GM12878 (cell line): ENCODE measurements around the gene CBFB.

Source experiments
- BCL11A ChIP-seq: IDR thresholded peaks from 2 replicates; pipeline ENCODE4 v1.6.1; 2011; ENCODE audit warnings: low read depth, low read length
- EZH2 ChIP-seq: IDR thresholded peaks from 2 replicates; pipeline ENCODE4 v1.6.1; 2012; ENCODE audit warnings: low read depth, mild to moderate bottlenecking, control low read depth, inconsistent platforms, low read length, borderline replicate concordance; ENCODE audit not compliant: control insufficient read depth
- IRF5 ChIP-seq: fragments of 450-650 bp; IDR thresholded peaks from 2 replicates; pipeline ENCODE4 v1.6.1; 2017; ENCODE audit warnings: borderline replicate concordance
- JUND ChIP-seq: IDR thresholded peaks from 2 replicates; pipeline ENCODE4 v1.6.1; 2012; ENCODE audit warnings: low read depth, mild to moderate bottlenecking, low read length, improper control_type of control experiment, moderate library complexity
- NRF1 ChIP-seq: conservative IDR thresholded peaks from 2 replicates; pipeline ENCODE4 v1.6.1; 2011; ENCODE audit warnings: mild to moderate bottlenecking, low read depth, low read length, improper control_type of control experiment
- POLR2A ChIP-seq: IDR thresholded peaks from 2 replicates; pipeline ENCODE4 v1.6.1; 2011; ENCODE audit warnings: low read depth, mild to moderate bottlenecking, low read length
- SMARCA5 ChIP-seq: fragments of 450-650 bp; IDR thresholded peaks from 2 replicates; pipeline ENCODE4 v1.6.1; 2017; ENCODE audit warnings: mild to moderate bottlenecking
- TF ChIP-seq, protein P1 (sequence below), 3 experiments: IDR thresholded peaks in 2 of 3; conservative IDR thresholded peaks in 1 of 3; 2 replicates each; pipeline ENCODE4 v1.5.1; 2011; ENCODE audit warnings: low read depth in 3 of 3, low read length in 3 of 3, mild to moderate bottlenecking in 3 of 3, control low read depth in 2 of 3, moderate library complexity in 2 of 3, inconsistent platforms in 1 of 3, mixed read lengths in 1 of 3; ENCODE audit not compliant: control insufficient read depth in 2 of 3, insufficient read depth in 1 of 3; ENCODE audit errors: extremely low read depth in 1 of 3

DNA sequence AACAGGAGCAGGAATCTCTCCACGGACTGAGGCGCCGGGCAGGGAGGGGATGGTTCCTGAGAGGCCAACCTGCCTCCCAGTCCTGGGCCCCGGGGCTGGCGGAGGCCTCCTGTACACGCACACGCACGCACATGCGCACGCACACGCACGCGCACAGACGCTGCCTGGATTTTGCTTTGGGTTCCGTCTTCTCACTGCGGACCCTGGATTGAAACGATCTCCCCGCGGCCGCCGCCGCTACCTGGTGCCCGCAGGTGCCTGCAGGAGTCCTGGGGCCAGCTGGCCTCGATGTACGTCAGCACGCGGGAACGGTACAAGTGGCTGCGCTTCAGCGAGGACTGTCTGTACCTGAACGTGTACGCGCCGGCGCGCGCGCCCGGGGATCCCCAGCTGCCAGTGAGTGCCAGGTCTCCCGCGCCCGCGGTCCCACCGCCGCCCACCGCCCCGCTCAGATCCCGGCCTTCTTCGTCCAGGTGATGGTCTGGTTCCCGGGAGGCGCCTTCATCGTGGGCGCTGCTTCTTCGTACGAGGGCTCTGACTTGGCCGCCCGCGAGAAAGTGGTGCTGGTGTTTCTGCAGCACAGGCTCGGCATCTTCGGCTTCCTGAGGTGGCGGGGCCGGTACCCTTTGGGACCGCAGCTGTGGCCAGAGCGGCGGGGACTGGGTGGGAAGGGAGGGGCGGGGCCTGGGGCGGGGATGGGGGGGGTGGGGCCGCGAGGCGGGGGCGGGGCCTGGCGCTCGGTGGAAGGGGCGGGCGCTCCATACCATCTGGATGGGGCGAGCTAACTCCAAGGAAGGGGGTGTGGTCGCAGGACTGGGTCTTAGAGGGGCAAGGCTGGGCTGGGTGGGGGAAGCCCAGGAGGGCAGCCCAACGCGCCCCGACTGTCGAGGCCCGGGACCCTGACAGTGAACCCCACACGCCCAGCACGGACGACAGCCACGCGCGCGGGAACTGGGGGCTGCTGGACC is 28.3 kb upstream of the CBFB start:
- TF ChIP-seq NRF1 (no peak), POLR2A (no peak; the same call in 1 of the 2 replicates), EZH2 (no peak), IRF5 (no peak), BCL11A (no peak), JUND (no peak), SMARCA5 (no peak)
- TF ChIP-seq, protein P1, sequence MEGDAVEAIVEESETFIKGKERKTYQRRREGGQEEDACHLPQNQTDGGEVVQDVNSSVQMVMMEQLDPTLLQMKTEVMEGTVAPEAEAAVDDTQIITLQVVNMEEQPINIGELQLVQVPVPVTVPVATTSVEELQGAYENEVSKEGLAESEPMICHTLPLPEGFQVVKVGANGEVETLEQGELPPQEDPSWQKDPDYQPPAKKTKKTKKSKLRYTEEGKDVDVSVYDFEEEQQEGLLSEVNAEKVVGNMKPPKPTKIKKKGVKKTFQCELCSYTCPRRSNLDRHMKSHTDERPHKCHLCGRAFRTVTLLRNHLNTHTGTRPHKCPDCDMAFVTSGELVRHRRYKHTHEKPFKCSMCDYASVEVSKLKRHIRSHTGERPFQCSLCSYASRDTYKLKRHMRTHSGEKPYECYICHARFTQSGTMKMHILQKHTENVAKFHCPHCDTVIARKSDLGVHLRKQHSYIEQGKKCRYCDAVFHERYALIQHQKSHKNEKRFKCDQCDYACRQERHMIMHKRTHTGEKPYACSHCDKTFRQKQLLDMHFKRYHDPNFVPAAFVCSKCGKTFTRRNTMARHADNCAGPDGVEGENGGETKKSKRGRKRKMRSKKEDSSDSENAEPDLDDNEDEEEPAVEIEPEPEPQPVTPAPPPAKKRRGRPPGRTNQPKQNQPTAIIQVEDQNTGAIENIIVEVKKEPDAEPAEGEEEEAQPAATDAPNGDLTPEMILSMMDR (IDR thresholded peaks at IDR 0.05 in 2 of 3, conservative IDR thresholded peaks at IDR 0.05 in 1 of 3; ENCODE audit: control insufficient read depth in 2 of 3, extremely low read depth in 1 of 3, insufficient read depth in 1 of 3, low read depth in 3 of 3, low read length in 3 of 3) = no peak
